Left forelimb (tissue), 1 donor: ENCODE measurements around the gene CPEB2.

ENCODE experiments used
- DNase-seq: peaks from one replicate; pipeline ENCODE4 v3.0.0-alpha.2; 2018; ENCODE audit warnings: low spot score

CPEB2 gene

GRCh38 chr4:15010038-15010585, 7.8 kb downstream of the CPEB2 start:
- DNase-seq, result no peak

- DNase-seq, result no peak
These were observed 8.9 kb downstream of the CPEB2 start for GRCh38 chr4:15011166-15011565.

GRCh38 chr4:15012017-15012788, 9.9 kb downstream of the CPEB2 start:
- no peak for DNase-seq

- no peak for DNase-seq
These were observed 11.3 kb downstream of the CPEB2 start for GRCh38 chr4:15013585-15013984.

- no peak for DNase-seq
These were observed 12.9 kb downstream of the CPEB2 start for GRCh38 chr4:15015170-15015569.

- DNase-seq, result no peak
These were observed 16.1 kb downstream of the CPEB2 start for GRCh38 chr4:15018361-15018760.

- no peak for DNase-seq
These were observed 18.4 kb downstream of the CPEB2 start for GRCh38 chr4:15020502-15021286.

- DNase-seq, result no peak
These were observed 19.0 kb downstream of the CPEB2 start for GRCh38 chr4:15021311-15021710.

- DNase-seq, result no peak
These were observed 19.7 kb downstream of the CPEB2 start for GRCh38 chr4:15021946-15022345.

- DNase-seq, result no peak
These were observed 22.1 kb downstream of the CPEB2 start for GRCh38 chr4:15024386-15024785.

- no peak for DNase-seq
These were observed 23.4 kb downstream of the CPEB2 start for GRCh38 chr4:15025693-15026092.

- DNase-seq, result no peak
These were observed 25.7 kb downstream of the CPEB2 start for GRCh38 chr4:15027921-15028435.

GRCh38 chr4:15031197-15031596, 28.9 kb downstream of the CPEB2 start:
- DNase-seq, result no peak

- no peak for DNase-seq
These were observed 29.9 kb downstream of the CPEB2 start for GRCh38 chr4:15031993-15032675.

GRCh38 chr4:15034071-15034764, 31.9 kb downstream of the CPEB2 start:
- no peak for DNase-seq

- no peak for DNase-seq
These were observed 32.9 kb downstream of the CPEB2 start for GRCh38 chr4:15035159-15035558.

- no peak for DNase-seq
These were observed 35.8 kb downstream of the CPEB2 start for GRCh38 chr4:15037923-15038541.

GRCh38 chr4:15040916-15041463, 38.7 kb downstream of the CPEB2 start:
- no peak for DNase-seq

- no peak for DNase-seq
These were observed 40.4 kb downstream of the CPEB2 start for GRCh38 chr4:15042529-15043167.

GRCh38 chr4:15043226-15043625, 40.9 kb downstream of the CPEB2 start:
- no peak for DNase-seq
